Right lobe of liver (tissue), 4 donors: ENCODE measurements around the gene SLC2A14.

Experiments
- CTCF ChIP-seq, 4 donors: fragments of 200-600 bp in 3 of 4; fragments of 450-650 bp in 1 of 4; IDR thresholded peaks; one replicate each; pipeline versions ENCODE4 v1.5.1 to v1.8.0; 2016 to 2022; ENCODE audit warnings: antibody characterized with exemption in 4 of 4, mild to moderate bottlenecking in 2 of 4
- POLR2A ChIP-seq: fragments of 450-650 bp; IDR thresholded peaks from one replicate; pipeline ENCODE4 v1.6.1; 2017; ENCODE audit warnings: antibody characterized with exemption, mild to moderate bottlenecking
- donor health status: DM: no; HTN: no; CAD: no.
- donor health status: DM: no; HTN: no; CAD: no.
- donor health status: DM: no; HTN: yes; CAD: no.

DNA sequence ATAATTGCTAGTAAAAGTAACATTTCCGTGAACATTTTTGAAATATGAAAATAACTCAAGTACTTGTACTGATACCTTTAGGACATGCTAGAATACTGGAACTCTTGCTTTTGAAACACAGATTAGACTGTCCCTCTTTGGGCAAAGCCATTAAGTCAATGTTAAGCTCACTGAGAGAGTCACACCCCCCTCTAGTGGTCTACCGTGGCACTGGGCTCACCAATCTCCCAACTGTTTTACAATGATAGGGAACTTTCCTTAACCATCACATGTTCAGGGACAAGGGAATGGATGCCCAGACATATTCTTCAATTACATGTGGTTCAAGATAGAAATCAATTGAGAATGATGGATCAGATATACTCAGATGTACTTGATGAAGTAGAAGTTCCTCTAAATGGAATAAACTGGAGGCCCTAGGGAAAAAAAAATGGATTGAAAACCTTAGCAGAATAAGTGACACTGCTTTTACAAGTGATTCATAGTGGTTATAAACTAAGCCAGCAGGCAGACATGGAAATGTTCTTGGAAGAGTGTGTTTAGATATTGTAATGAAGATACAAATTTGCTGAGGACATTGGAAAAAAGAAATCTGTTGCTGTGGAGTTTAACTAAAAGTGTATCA lies 65.7 kb downstream of the SLC2A14 start:
- no peak for TF ChIP-seq POLR2A
- peak; percentile 68 to 95 (median 90) for TF ChIP-seq CTCF (IDR thresholded peaks at IDR 0.05)
